Fibroblast of gingiva (primary cell): ENCODE data around the gene C10orf90.
A peak's percentile ranks its signal among the peaks of the same experiment; 100 is the strongest.

Source experiments
- DNase-seq: peaks from one replicate; pipeline ENCODE4 v3.0.0-alpha.2; 2011; ENCODE audit warnings: low read depth

The C10orf90 gene

GRCh38 chr10:126536656-126537055 is 133.8 kb downstream of the C10orf90 start:
- no peak for DNase-seq

DNA sequence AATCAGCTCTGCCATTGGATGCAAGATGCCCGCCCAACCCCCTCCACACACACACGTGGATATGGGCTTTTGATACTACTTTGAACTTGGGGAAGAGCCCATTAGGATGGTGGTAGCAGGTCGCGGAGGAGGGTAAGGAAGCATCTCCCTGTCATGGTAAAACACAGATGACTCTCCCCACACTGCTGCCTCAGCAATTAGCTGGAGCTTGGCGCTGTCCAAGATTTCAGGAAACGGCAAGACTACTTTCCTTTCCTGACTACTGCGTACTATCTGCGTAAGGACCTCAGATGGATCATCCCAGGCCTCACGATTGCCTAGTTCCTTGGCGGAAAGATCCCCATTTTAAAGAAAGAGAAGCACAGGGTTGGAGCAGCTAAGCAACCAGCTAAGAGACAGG is 134.3 kb downstream of the C10orf90 start:
- DNase-seq: no peak

- DNase-seq: no peak
These were observed 136.8 kb downstream of the C10orf90 start for GRCh38 chr10:126533644-126534043.

DNA sequence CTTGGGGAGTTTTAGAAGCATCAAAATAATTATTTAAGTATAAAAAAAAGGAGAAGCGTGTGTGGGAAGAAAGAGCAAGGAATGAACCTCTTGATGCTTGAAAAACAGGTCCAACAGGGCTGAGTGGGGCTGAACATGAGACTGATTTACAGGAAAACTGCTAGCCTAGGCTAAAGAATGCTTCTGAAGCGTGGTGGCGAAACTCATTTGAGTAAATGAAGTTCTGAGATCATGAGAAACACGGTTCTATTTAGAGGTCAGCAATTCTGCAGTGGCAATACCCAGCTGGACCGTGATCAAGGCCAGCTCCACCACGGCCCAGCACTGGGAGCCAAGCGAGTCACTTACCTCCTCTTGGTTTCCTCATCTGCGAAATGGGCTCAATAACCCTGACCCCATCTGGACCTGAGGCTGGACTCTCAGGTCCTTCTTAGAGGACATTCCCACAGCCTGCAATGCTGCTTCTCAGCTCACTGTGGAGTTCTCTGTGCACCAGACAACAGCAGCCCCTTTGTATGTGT is 142.1 kb downstream of the C10orf90 start:
- DNase-seq: no peak

DNA sequence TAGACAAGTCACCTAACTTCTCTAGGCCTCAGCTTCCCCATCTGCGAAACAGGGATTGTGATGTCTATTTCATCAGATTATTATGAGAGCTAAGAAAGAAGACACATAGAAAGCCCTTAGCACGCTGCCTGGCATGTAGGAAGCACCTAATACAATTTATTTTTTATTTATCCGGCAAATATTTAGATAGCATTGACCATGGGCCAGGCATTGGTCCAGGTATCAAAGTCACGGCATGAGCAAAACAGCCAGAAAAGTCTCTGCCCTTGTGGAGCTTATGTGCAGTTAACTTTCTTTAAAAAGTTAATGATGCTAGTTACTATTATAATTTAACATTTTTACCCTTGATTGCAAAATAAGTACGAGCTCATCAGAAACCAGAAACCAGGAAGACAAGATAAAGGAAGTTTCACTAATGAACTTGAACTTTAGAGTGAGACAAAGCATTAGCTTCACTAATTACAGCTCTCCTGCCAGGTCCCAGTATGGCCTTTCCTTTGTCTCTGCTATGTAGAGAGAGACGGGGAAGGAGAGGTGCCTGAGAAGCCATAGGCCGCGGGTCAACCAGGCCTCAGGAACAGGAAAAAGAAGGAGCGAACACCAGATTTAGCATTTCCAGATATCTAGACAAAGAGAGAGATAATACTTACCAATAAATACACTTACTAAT is 142.7 kb downstream of the C10orf90 start:
- DNase-seq: no peak

GRCh38 chr10:126525326-126525725 is 145.2 kb downstream of the C10orf90 start:
- no peak for DNase-seq

DNA sequence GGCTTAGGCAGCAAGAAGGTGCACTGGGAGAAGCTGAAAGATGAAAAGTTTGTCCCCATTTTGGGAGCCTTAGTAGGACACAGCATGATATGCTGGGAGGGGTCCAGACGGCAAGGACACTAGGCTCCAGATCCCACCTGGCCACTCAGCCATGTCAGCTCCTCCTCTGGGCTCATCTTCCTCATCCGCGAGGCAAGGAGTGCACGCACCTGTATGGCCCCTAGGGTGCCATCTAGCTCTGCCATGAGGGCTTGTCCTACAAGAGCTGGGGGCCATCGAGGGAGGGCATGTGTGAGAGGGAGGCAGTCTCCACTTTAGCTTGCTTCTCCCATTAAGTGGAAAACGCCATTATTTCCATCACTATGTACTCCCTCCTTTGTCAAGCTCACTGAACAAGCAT is 146.0 kb downstream of the C10orf90 start:
- DNase-seq: no peak

DNA sequence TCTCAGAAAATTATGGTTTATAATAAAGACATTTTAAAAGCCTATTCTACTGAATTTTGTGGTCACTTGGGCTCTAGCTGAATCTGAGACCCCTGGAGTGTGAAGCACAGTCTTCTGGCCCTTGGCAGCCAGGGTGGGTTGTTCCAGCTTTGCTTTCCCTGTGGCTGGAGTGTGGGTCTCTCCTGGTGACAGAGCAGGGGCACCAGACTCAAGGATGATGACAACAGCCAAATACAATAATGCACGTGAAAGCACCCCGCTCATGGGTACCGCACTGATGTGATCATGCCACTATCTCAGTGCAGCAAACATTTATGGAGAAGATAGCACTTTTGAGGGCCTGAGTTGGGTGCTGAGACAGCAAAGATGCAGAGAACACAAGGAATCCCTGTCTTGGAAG is 147.4 kb downstream of the C10orf90 start:
- DNase-seq: no peak

GRCh38 chr10:126521399-126521798 is 149.1 kb downstream of the C10orf90 start:
- no peak for DNase-seq

DNA sequence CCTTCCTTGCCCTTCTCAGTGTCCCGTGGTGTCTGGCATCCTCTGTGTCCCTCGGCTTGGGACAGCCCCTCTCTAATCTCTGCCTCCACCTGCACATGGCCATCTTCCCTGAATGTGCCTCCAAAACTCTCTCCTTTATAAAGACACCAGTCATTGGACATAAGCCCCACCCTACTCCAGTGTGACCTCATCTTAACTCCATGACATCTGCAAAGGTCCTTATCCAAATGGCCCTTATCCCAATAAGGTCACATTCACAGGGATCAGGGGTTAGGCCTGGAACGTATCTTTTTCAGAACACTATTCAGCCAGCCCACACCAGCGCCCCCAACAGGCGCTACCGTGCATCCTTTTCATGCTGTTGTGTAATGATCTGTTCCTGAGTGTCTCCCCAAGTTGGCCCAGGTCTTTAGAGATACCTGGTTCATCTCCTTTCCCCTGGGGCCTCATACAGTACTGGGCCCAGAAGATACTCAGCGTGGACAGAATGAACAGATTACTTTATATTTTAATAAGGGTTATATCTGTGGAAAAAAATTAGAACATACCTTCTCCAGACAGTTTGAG is 149.7 kb downstream of the C10orf90 start:
- DNase-seq: no peak

DNA sequence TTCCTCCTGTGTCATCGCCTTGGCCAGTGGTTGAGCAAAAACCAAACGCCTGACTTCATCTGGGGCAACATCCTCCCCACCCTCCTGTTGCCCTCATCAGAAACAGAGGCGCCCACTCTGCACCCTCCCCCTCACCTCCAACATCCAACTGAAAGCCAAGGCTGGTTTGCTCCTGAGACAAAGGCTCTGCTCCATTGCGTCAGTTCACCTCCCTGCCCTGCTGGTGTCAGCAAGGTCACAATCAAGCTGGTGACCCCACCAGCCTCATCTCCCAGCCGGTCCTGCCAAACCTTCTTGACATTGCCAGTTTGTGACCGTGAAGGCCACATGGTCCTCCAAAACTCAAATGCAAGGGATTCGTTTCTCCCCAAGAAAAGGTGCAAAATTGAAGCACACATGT is 150.5 kb downstream of the C10orf90 start:
- no peak for DNase-seq

- DNase-seq: no peak
These were observed 151.3 kb downstream of the C10orf90 start for GRCh38 chr10:126519185-126519584.

DNA sequence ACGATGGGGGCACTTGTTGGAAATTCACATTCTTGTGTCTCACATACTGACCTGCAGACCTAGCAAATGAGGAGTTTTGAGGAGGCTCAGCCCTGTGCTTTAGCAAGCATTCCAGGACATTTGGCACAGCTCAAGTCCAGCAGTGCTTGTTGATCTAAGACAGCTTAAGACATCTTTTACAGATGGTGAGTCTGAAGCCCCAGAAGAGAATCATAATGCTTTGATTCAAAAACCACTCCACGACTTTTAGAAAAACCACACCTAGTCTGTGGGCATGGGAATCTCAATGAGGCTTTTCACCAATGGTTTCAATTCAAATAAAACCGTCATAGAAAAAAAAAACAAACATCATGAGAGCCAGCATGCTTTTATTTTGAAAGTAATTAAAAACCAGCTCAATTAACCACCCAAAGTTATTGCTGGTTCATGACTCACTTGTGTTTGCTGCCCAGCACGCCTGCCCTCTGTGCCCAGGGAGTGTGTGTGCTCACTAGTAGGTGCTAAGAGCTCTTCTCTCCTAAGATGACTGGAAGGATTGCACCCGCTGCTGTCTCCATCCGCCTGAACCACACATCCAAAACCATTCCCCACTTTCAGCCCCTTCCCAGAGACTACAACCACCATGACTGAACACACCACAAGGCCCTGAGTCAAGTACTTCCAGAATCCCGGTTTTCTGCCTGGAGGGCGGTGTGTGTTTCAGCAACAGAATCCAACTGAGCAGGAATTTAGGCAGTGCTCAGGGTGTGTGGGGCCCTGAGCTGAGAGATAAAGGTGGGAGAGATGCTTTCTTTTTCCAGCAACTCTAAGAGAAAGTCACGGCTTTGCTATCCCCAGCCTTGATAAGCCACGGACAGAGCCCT is 152.0 kb downstream of the C10orf90 start:
- no peak for DNase-seq

DNA sequence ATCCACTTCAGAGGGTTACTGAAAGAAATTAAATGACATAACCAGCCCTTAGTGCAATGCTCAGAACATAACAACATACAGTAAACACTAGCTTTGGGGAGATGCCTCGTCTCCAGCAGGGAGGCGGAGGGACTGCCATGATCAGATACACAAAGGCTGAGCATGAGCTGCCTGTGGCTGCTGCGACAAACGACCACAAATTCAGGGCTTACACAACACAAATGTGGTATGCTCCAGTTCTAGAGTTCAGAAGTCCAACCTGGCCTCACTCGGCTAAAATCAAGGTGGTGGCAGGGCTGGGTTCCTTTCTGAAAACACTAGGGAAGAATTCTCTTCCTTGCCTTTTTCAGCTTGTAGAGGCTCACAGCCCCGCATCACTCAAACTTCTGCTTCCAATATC is 154.0 kb downstream of the C10orf90 start:
- no peak for DNase-seq

DNA sequence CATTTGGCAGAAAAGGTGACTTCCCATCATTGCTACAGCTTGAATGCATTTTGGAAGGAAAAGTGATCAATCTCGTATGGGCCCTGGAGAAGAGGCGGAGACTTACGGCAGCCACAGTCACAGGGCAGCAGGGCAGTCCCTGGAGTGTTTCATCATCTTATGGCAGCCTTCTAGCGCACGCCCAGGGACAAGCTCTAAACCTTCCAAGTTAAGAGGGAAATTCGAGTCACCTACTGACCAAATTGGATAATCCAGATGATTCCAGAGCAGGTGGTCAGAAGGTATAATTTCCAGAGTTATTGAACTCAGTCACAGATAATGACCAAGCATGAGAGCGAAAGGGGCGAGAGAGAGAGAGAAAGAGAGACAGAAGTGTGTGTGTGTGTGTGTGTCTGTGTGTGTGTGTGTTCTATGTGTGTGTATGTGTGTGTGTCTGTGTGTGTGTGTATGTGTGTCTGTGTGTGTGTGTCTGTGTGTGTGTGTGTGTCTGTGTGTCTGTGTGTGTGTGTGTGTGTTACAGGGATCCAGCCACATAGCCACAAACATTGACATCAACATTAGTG is 158.5 kb downstream of the C10orf90 start:
- peak; percentile 14 for DNase-seq

GRCh38 chr10:126509182-126509581 is 161.3 kb downstream of the C10orf90 start:
- no peak for DNase-seq

GRCh38 chr10:126508535-126509040 is 161.9 kb downstream of the C10orf90 start:
- DNase-seq: no peak

DNA sequence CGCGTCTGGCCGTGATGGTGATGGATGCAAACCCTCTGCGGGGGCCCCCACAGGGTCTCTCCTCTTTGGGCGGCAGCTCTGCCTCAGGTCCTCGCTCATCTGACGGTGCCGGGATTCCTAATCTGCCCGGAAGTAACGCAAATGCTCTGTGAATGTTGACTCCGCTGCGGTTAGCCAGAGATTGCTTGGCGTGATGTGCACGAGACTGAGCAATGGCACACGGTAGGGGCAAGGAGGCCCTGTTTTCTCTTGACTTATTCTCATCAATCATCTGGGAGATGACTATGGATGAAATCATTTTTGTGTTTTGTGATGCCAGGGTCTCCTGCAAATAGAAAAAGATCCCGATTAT is 165.8 kb downstream of the C10orf90 start:
- no peak for DNase-seq

DNA sequence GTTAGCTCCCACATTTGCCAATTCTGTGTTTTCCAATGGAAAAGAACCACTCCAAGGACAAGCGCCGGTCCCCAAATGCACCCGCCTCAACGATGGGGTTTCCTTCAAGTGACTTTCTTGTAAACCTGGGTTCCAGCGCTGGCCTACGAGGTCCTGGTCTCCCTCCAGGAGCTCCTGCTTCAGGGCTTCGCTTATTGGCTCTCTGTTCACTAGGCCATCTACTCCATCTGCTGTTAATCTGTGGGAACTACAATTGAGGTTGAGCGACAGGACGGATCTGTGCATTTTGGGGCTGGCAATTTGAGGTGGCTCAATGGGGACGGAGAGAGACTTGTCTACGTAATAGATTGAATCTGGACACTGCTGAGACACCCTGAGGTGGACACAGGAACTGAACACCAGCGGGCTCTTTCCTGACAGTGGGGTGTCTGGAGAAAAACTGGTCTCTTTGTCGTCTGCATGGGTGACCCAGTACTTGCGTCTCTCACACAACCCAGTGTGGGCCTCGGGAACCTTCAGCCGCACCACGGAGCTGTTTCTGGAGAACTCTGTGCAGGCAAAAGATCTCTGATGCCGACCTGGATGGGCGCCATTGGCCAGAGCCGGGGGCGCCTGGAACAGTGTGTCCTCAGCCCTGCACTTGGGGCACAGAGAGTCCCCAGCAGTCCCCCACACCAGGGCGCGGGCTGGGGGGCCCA is 166.3 kb downstream of the C10orf90 start:
- DNase-seq: peak; percentile 56

GRCh38 chr10:126503392-126504062 is 167.0 kb downstream of the C10orf90 start:
- DNase-seq: no peak

GRCh38 chr10:126502441-126502840 is 168.1 kb downstream of the C10orf90 start:
- no peak for DNase-seq
